HL-60/S4 treated with phorbol 12-myristate 13-acetate at 8.2 ng/mL for 4 days and 3 days (cell line): ENCODE measurements around the gene BFSP2.

Source experiments
- in situ Hi-C: fragments of 300-500 bp; cut with MboI; formaldehyde crosslinking; loops from 2 replicates; pipeline ENCODE4 v1.15.0; 2022; ENCODE audit warnings: low sequenced_read_pairs

The BFSP2 gene

GRCh38 chr3:133474251-133474801 lies 74.5 kb downstream of the BFSP2 start:
- in situ Hi-C loops = no loop called here

GRCh38 chr3:133474817-133475216 lies 75.0 kb downstream of the BFSP2 start:
- in situ Hi-C loops = no loop called here

- in situ Hi-C loops = no loop called here
Observed at GRCh38 chr3:133475245-133476010, 75.6 kb downstream of the BFSP2 start.

- in situ Hi-C loops = no loop called here
Observed at GRCh38 chr3:133476971-133477375, 77.1 kb downstream of the BFSP2 start.

- in situ Hi-C loops = no loop called here
Observed at GRCh38 chr3:133477487-133477886, 77.6 kb downstream of the BFSP2 start.

- in situ Hi-C loops = no loop called here
Observed at GRCh38 chr3:133478624-133479023, 78.8 kb downstream of the BFSP2 start.

GRCh38 chr3:133479401-133479800 lies 79.5 kb downstream of the BFSP2 start:
- in situ Hi-C loops = no loop called here

- in situ Hi-C loops = loop anchor here (10.0 kb wide), 1 partner anchor 95 kb away; the partner anchor contains the start of gene CDV3
Observed at GRCh38 chr3:133479895-133480669, 80.2 kb downstream of the BFSP2 start.

GRCh38 chr3:133482474-133482873 lies 82.6 kb downstream of the BFSP2 start:
- in situ Hi-C loops = loop anchor here (10.0 kb wide), 1 partner anchor 92 kb away; the partner anchor contains the start of gene CDV3

GRCh38 chr3:133486658-133487057 lies 86.8 kb downstream of the BFSP2 start:
- in situ Hi-C loops = loop anchor here (10.0 kb wide), 1 partner anchor 88 kb away; the partner anchor contains the start of gene CDV3

GRCh38 chr3:133487204-133487603 lies 87.3 kb downstream of the BFSP2 start:
- in situ Hi-C loops = loop anchor here (10.0 kb wide), 1 partner anchor 88 kb away; the partner anchor contains the start of gene CDV3

- in situ Hi-C loops = loop anchor here (10.0 kb wide), 1 partner anchor 87 kb away; the partner anchor contains the start of gene CDV3
Observed at GRCh38 chr3:133487920-133488540, 88.2 kb downstream of the BFSP2 start.

- in situ Hi-C loops = loop anchor here (10.0 kb wide), 1 partner anchor 86 kb away; the partner anchor contains the start of gene CDV3
Observed at GRCh38 chr3:133488785-133489367, 89.0 kb downstream of the BFSP2 start.

GRCh38 chr3:133489466-133490085 lies 89.7 kb downstream of the BFSP2 start:
- in situ Hi-C loops = loop anchor here (10.0 kb wide), 1 partner anchor 85 kb away; the partner anchor contains the start of gene CDV3

- in situ Hi-C loops = no loop called here
Observed at GRCh38 chr3:133490468-133491351, 90.9 kb downstream of the BFSP2 start.

- in situ Hi-C loops = no loop called here
Observed at GRCh38 chr3:133491481-133492059, 91.7 kb downstream of the BFSP2 start.

GRCh38 chr3:133492159-133492741 lies 92.4 kb downstream of the BFSP2 start:
- in situ Hi-C loops = no loop called here

GRCh38 chr3:133494469-133494868 lies 94.6 kb downstream of the BFSP2 start:
- in situ Hi-C loops = no loop called here
